Astrocyte (in vitro differentiated cells and primary cell): ENCODE measurements around the gene LRRC8D. TPM values are rescaled to one million over a fixed set of nuclear protein-coding genes. Genes with fewer than 3 reads are reported as not detected.

Experiments used
- DNase-seq: peaks from one replicate; pipeline ENCODE4 v3.0.0-alpha.2; 2010; ENCODE audit warnings: low read depth
- FAIRE-seq: peaks from 2 replicates; lab custom pipeline; 2011; peaks lifted over from hg19 to GRCh38; lab: Jason Lieb, UNC
- H2AFZ ChIP-seq: 2 replicates; pipeline ENCODE4 v1.6.0; 2012; ENCODE audit warnings: low read depth, low read length, inconsistent platforms
- H3K27ac ChIP-seq: 2 replicates; pipeline ENCODE4 v1.5.1; 2011; ENCODE audit warnings: low read depth, low read length, inconsistent platforms
- H3K27me3 ChIP-seq: 2 replicates; pipeline ENCODE4 v1.6.0; 2011; ENCODE audit warnings: low read length, inconsistent platforms; ENCODE audit not compliant: insufficient read depth
- H3K36me3 ChIP-seq: 2 replicates; pipeline ENCODE4 v1.5.1; 2011; ENCODE audit warnings: low read length, inconsistent platforms; ENCODE audit not compliant: insufficient read depth
- H3K4me1 ChIP-seq: 2 replicates; pipeline ENCODE4 v1.5.1; 2011; ENCODE audit warnings: low read length, inconsistent platforms; ENCODE audit not compliant: insufficient read depth
- H3K4me2 ChIP-seq: 2 replicates; pipeline ENCODE4 v1.6.0; 2012; ENCODE audit warnings: low read length, inconsistent platforms
- H3K4me3 ChIP-seq: 2 replicates; pipeline ENCODE4 v1.5.1; 2011; ENCODE audit warnings: low read depth, mild to moderate bottlenecking, low read length, inconsistent platforms; ENCODE audit not compliant: insufficient read depth
- H3K79me2 ChIP-seq: 2 replicates; pipeline ENCODE4 v1.6.0; 2012; ENCODE audit warnings: mild to moderate bottlenecking, low read length, inconsistent platforms; ENCODE audit not compliant: insufficient read depth
- H3K9ac ChIP-seq: 2 replicates; pipeline ENCODE4 v1.6.0; 2012; ENCODE audit warnings: mild to moderate bottlenecking, low read length, inconsistent platforms
- H3K9me3 ChIP-seq: 2 replicates; pipeline ENCODE4 v1.5.1; 2012; ENCODE audit warnings: low read depth, mild to moderate bottlenecking, low read length, inconsistent platforms; ENCODE audit not compliant: insufficient read depth
- H4K20me1 ChIP-seq: 2 replicates; pipeline ENCODE4 v1.6.0; 2012; ENCODE audit warnings: low read length, inconsistent platforms; ENCODE audit not compliant: insufficient read depth
- H3K27ac Mint-ChIP-seq: one replicate; pipeline ENCODE4 v1.8.0; 2021; ENCODE audit warnings: mild to moderate bottlenecking, mixed read lengths; ENCODE audit not compliant: unreplicated experiment
- H3K27me3 Mint-ChIP-seq: one replicate; pipeline ENCODE4 v1.8.0; 2021; ENCODE audit warnings: low read depth, mixed read lengths; ENCODE audit not compliant: unreplicated experiment
- H3K36me3 Mint-ChIP-seq: one replicate; pipeline ENCODE4 v1.8.0; 2021; ENCODE audit warnings: low read depth, mixed read lengths; ENCODE audit not compliant: unreplicated experiment
- H3K4me1 Mint-ChIP-seq: one replicate; pipeline ENCODE4 v1.8.0; 2021; ENCODE audit warnings: low read depth, mixed read lengths; ENCODE audit not compliant: unreplicated experiment
- H3K4me3 Mint-ChIP-seq: one replicate; pipeline ENCODE4 v1.8.0; 2021; ENCODE audit warnings: mild to moderate bottlenecking, moderate library complexity, mixed read lengths; ENCODE audit not compliant: unreplicated experiment
- H3K9me3 Mint-ChIP-seq: one replicate; pipeline ENCODE4 v1.8.0; 2021; ENCODE audit warnings: mild to moderate bottlenecking, mixed read lengths; ENCODE audit not compliant: unreplicated experiment
- CTCF ChIP-seq: IDR thresholded peaks from 2 replicates; pipeline ENCODE4 v1.5.1; 2011; ENCODE audit warnings: low read depth, mild to moderate bottlenecking, inconsistent platforms, low read length, moderate library complexity; ENCODE audit not compliant: insufficient read depth
- EZH2 ChIP-seq: IDR thresholded peaks from 2 replicates; pipeline ENCODE4 v1.6.1; 2012; ENCODE audit warnings: mild to moderate bottlenecking, low read length, inconsistent platforms; ENCODE audit not compliant: insufficient read depth
- total RNA-seq: library from RNA; stranded (reverse); gene quantifications from 2 replicates; pipeline ENCODE4 v1.2.1, GENCODE V29; 2021

The LRRC8D gene
- total RNA-seq, 1 donor from 2014 or later: 36.9 TPM

- TF ChIP-seq CTCF (no peak), EZH2 (no peak)
- H3K27ac ChIP-seq: no peak overlapping the region
- H3K27me3 ChIP-seq: no peaks in the 10 kb centered on the region
- H3K4me3 ChIP-seq: no peak overlapping the region
- H3K9me3 Mint-ChIP-seq: no peaks in the 10 kb centered on the region
- no peaks in the 10 kb centered on the region for H3K36me3 ChIP-seq
- no peaks in the 10 kb centered on the region for H3K79me2 ChIP-seq
- no peak for FAIRE-seq
- H3K27me3 Mint-ChIP-seq: no peaks in the 10 kb centered on the region
- no peak overlapping the region for H3K9ac ChIP-seq
- H4K20me1 ChIP-seq: no peaks in the 10 kb centered on the region
- peaks cover 19% of the 10 kb centered on the region for H3K4me1 Mint-ChIP-seq
- DNase-seq: peak; percentile 86
- H2AFZ ChIP-seq: peak overlapping the region; percentile 69
- no peaks in the 10 kb centered on the region for H3K9me3 ChIP-seq
- no peak overlapping the region for H3K27ac Mint-ChIP-seq
- no peak overlapping the region for H3K4me3 Mint-ChIP-seq
- peak overlapping the region; percentile 66 for H3K4me2 ChIP-seq
- H3K4me1 ChIP-seq: peaks cover 9% of the 10 kb centered on the region
- H3K36me3 Mint-ChIP-seq: no peaks in the 10 kb centered on the region
Measured at GRCh38 chr1:89974696-89975470, 154.1 kb downstream of the LRRC8D start.

- H3K27me3 ChIP-seq: no peaks in the 10 kb centered on the region
- TF ChIP-seq EZH2: no peak
- no peak for TF ChIP-seq CTCF
- H3K27ac ChIP-seq: no peak overlapping the region
- H2AFZ ChIP-seq: no peak overlapping the region
- H3K4me2 ChIP-seq: peak overlapping the region; percentile 66
- no peak overlapping the region for H3K4me3 Mint-ChIP-seq
- H4K20me1 ChIP-seq: no peaks in the 10 kb centered on the region
- FAIRE-seq (no peak), DNase-seq (no peak)
- no peaks in the 10 kb centered on the region for H3K36me3 ChIP-seq
- no peaks in the 10 kb centered on the region for H3K9me3 ChIP-seq
- no peaks in the 10 kb centered on the region for H3K79me2 ChIP-seq
- no peak overlapping the region for H3K4me3 ChIP-seq
- peaks cover 19% of the 10 kb centered on the region for H3K4me1 Mint-ChIP-seq
- H3K27me3 Mint-ChIP-seq: no peaks in the 10 kb centered on the region
- no peak overlapping the region for H3K9ac ChIP-seq
- H3K4me1 ChIP-seq: peaks cover 9% of the 10 kb centered on the region
- no peaks in the 10 kb centered on the region for H3K36me3 Mint-ChIP-seq
- no peak overlapping the region for H3K27ac Mint-ChIP-seq
- no peaks in the 10 kb centered on the region for H3K9me3 Mint-ChIP-seq
Measured at GRCh38 chr1:89975540-89976125, 154.8 kb downstream of the LRRC8D start.

DNA sequence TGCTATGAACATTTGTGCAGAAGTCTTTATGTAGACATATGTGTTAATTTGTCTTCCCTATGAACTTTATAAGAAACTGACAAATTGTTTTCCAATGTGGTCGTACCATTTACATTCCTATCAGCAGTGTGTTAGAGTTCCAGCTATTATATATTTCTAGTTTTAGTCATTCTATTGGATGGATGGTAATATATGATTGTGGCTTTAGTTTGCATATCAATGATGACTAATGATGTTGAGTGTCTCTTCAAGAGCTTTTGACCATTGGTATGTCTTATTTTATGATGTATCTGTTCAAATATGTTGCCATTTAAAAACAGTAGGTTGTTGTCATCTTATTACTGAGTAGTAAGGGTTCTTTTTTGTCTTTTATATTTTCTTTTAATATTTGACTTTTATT lies 157.9 kb downstream of the LRRC8D start:
- H3K4me1 Mint-ChIP-seq: peaks cover 10% of the 10 kb centered on the region
- Histone ChIP-seq H2AFZ (no peak overlapping the region), H3K9ac (no peak overlapping the region), H3K27me3 (no peaks in the 10 kb centered on the region), H3K9me3 (no peaks in the 10 kb centered on the region), H4K20me1 (no peaks in the 10 kb centered on the region), H3K4me2 (no peak overlapping the region), H3K36me3 (no peaks in the 10 kb centered on the region), H3K4me1 (peaks cover 9% of the 10 kb centered on the region), H3K79me2 (no peaks in the 10 kb centered on the region), H3K4me3 (no peak overlapping the region), H3K27ac (no peak overlapping the region)
- no peak overlapping the region for H3K27ac Mint-ChIP-seq
- no peak overlapping the region for H3K4me3 Mint-ChIP-seq
- no peaks in the 10 kb centered on the region for H3K9me3 Mint-ChIP-seq
- H3K27me3 Mint-ChIP-seq: no peaks in the 10 kb centered on the region
- FAIRE-seq: peak; percentile 5
- TF ChIP-seq EZH2 (no peak), CTCF (no peak)
- no peaks in the 10 kb centered on the region for H3K36me3 Mint-ChIP-seq
- peak; percentile 74 for DNase-seq
